HepG2 (cell line): ENCODE measurements around the gene SETD7. TPM values are rescaled to one million over a fixed set of nuclear protein-coding genes. Genes with fewer than 3 reads are reported as not detected.

Source experiments
- ATAC-seq: fragments of 200-7000 bp; cut with Tn5 transposase; 3 replicates; pipeline ENCODE4 v1.9.1; 2020; ENCODE audit warnings: mild to moderate bottlenecking, moderate library complexity
- BruUV-seq: library from RNA; stranded (reverse); fragments of 400-500 nt; replicated peaks from 2 replicates; lab custom pipeline; 2021; lab: Mats Ljungman, UMichigan
- CTCF ChIA-PET: fragments of 300-600 bp; formaldehyde crosslinking; extraction: SDS; loops from one replicate; lab custom pipeline; 2021; ENCODE audit warnings: low total read pairs, inconsistent platforms, low intra/inter-chr PET ratio; lab: Yijun Ruan, JAX
- POLR2A ChIA-PET: fragments of 350-600 bp; sonication (Branson Sonifier 250); formaldehyde crosslinking; loops from one replicate; lab custom pipeline; 2020; ENCODE audit warnings: antibody characterized with exemption, inconsistent platforms; lab: Yijun Ruan, JAX
- DNase-seq: peaks from one replicate; pipeline ENCODE4 v3.0.0-alpha.2; 2015; ENCODE audit warnings: low spot score
- FAIRE-seq: peaks from 3 replicates; lab custom pipeline; 2011; peaks lifted over from hg19 to GRCh38; lab: Jason Lieb, UNC
- H2AFZ ChIP-seq: one replicate; pipeline ENCODE4 v1.6.1; 2011; ENCODE audit warnings: low read length, inconsistent platforms
- H3K27ac ChIP-seq: fragments of 300-600 bp; 3 replicates; pipeline ENCODE4 v1.8.0; 2011; ENCODE audit warnings: mixed run types, mild to moderate bottlenecking, mixed read lengths, low read length, inconsistent platforms; ENCODE audit not compliant: insufficient read depth; ENCODE audit errors: extremely low read length
- H3K27me3 ChIP-seq, 2 experiments: fragments of 200-600 bp in 1 of 2; 2 replicates in 1 of 2; 3 replicates in 1 of 2; pipeline versions ENCODE4 v1.6.0 to v1.8.0; 2011; ENCODE audit warnings: low read length in 2 of 2, mild to moderate bottlenecking in 2 of 2, moderate library complexity in 2 of 2, inconsistent platforms in 1 of 2; ENCODE audit not compliant: insufficient read depth in 2 of 2, control insufficient read depth in 1 of 2
- H3K36me3 ChIP-seq, 2 experiments: fragments of 200-600 bp in 1 of 2; replicated peaks in 1 of 2; 2 replicates in 1 of 2; 3 replicates in 1 of 2; pipeline versions ENCODE4 v1.5.1 to v1.8.0; 2011; ENCODE audit warnings: low read length in 2 of 2, inconsistent platforms in 1 of 2; ENCODE audit not compliant: insufficient read depth in 2 of 2, control insufficient read depth in 1 of 2
- H3K4me1 ChIP-seq: 2 replicates; pipeline ENCODE4 v1.5.1; 2012; ENCODE audit warnings: low read length, inconsistent platforms; ENCODE audit not compliant: insufficient read depth
- H3K4me2 ChIP-seq: 2 replicates; pipeline ENCODE4 v1.6.0; 2011; ENCODE audit warnings: low read depth, low read length, inconsistent platforms
- H3K4me3 ChIP-seq, 3 experiments: fragments of 200-600 bp in 1 of 3; sonication (generic), shearing (Covaris generic) in 1 of 3; replicated peaks in 1 of 3; 2 replicates each; pipeline ENCODE4 v1.5.1; 2011 to 2016; ENCODE audit warnings: low read length in 3 of 3, inconsistent platforms in 2 of 3, low read depth in 2 of 3, mild to moderate bottlenecking in 2 of 3, control low read depth in 1 of 3, mixed read lengths in 1 of 3; ENCODE audit not compliant: insufficient read depth in 1 of 3
- H3K79me2 ChIP-seq: one replicate; pipeline ENCODE4 v1.6.1; 2011; ENCODE audit warnings: low read length, inconsistent platforms; ENCODE audit not compliant: insufficient read depth
- H3K9ac ChIP-seq: 2 replicates; pipeline ENCODE4 v1.6.0; 2011; ENCODE audit warnings: mild to moderate bottlenecking, low read depth, low read length, inconsistent platforms; ENCODE audit not compliant: insufficient read depth
- H3K9me3 ChIP-seq: 2 replicates; pipeline ENCODE4 v1.5.1; 2012; ENCODE audit warnings: mild to moderate bottlenecking, low read length
- H4K20me1 ChIP-seq: 2 replicates; pipeline ENCODE4 v1.6.0; 2011; ENCODE audit warnings: inconsistent platforms, mild to moderate bottlenecking, low read length, moderate library complexity; ENCODE audit not compliant: insufficient read depth
- HNRNPLL ChIP-seq: fragments of 200-400 bp; formaldehyde crosslinking; IDR thresholded peaks from 2 replicates; pipeline ENCODE4 v1.6.1; 2017; ENCODE audit warnings: mild to moderate bottlenecking, low read depth, low read length; ENCODE audit not compliant: poor library complexity, severe bottlenecking
- HOXA3 ChIP-seq: sonication (generic); formaldehyde crosslinking; IDR thresholded peaks from 2 replicates; pipeline ENCODE4 v1.5.0; 2020; ENCODE audit warnings: missing genetic modification reagents
- PRPF4 ChIP-seq: fragments of 200-400 bp; formaldehyde crosslinking; IDR thresholded peaks from 2 replicates; pipeline ENCODE4 v1.6.1; 2016; ENCODE audit warnings: low read length, low read depth; ENCODE audit not compliant: poor library complexity, severe bottlenecking
- SMC3 ChIP-seq: IDR thresholded peaks from 2 replicates; pipeline ENCODE4 v1.6.1; 2011; ENCODE audit warnings: low read length, improper control_type of control experiment
- YEATS2 ChIP-seq: sonication (generic); formaldehyde crosslinking; IDR thresholded peaks from 2 replicates; pipeline ENCODE4 v1.4.0; 2020; ENCODE audit warnings: missing genetic modification reagents, borderline replicate concordance
- ZNF614 ChIP-seq: IDR thresholded peaks from 2 replicates; pipeline ENCODE4 v1.6.1; 2018; ENCODE audit warnings: missing biosample characterization, missing genetic modification reagents, inconsistent platforms, borderline replicate concordance
- WGBS: methylation state at CpG from one replicate; pipeline ENCODE4 v1.1.6; 2017; ENCODE audit warnings: low lambda C conversion rate; 5-methylcytosine and 5-hydroxymethylcytosine counted together
- in situ Hi-C: cut with HindIII; loops from 2 replicates; pipeline ENCODE4 v1.10.0; 2017; ENCODE audit warnings: low pct_unique_long_range_greater_than_20kb; ENCODE audit not compliant: extremely low pct_ligation_motif_present
- intact Hi-C: fragments of 100-400 bp; cut with micrococcal nuclease; formaldehyde crosslinking; loops from one replicate; pipeline ENCODE4 v1.10.0; 2022; ENCODE audit not compliant: unreplicated experiment
- polyA plus RNA-seq, 8 experiments: library from polyadenylated mRNA; depleted of rRNA in 3 of 8; stranded (reverse) in 7 of 8; unstranded in 1 of 8; fragments of >200 nt; fragmentation: Illumina TruSeq in 4 of 8; extraction: Trizol in 4 of 8; gene quantifications; 2 replicates each; pipeline versions ENCODE4 v1.2.1 to v1.2.3, GENCODE V29; 2011 to 2016; ENCODE audit warnings: low read depth in 4 of 8, missing spikeins in 1 of 8, mixed read lengths in 1 of 8; ENCODE audit not compliant: insufficient read depth in 1 of 8
- total RNA-seq, 5 experiments: library from RNA; depleted of rRNA; stranded (reverse); fragments of >200 nt; fragmentation: Illumina TruSeq; extraction: Trizol; gene quantifications; 2 replicates each; pipeline ENCODE4 v1.2.3, GENCODE V29; 2016; ENCODE audit warnings: low read depth in 1 of 5
- TF ChIP-seq, protein P1 (sequence below), 2 experiments: fragments of 450-650 bp in 1 of 2; sonication (generic) in 1 of 2; formaldehyde crosslinking in 1 of 2; IDR thresholded peaks; 2 replicates each; pipeline versions ENCODE4 v1.6.1 to v1.8.0; 2016 to 2022; ENCODE audit warnings: antibody characterized with exemption in 1 of 2, mild to moderate bottlenecking in 1 of 2, missing genetic modification reagents in 1 of 2
- TF ChIP-seq, protein P2 (sequence below): IDR thresholded peaks from 2 replicates; pipeline ENCODE4 v1.4.0; 2020; ENCODE audit warnings: mild to moderate bottlenecking, missing genetic modification reagents
- TF ChIP-seq, protein P3 (sequence below): sonication (generic); formaldehyde crosslinking; IDR thresholded peaks from 2 replicates; pipeline ENCODE4 v1.5.1; 2020; ENCODE audit warnings: missing genetic modification reagents, mild to moderate bottlenecking, borderline replicate concordance

SETD7 gene
- total and polyA plus RNA-seq, 2 of the 13 experiments (the other 11 are each of a cell fraction or from before 2014, with no cell fraction given), result 0.08 to 0.22 TPM

GRCh38 chr4:139540632-139541031 is 15.4 kb downstream of the SETD7 start:
- no peak for ATAC-seq
- Histone ChIP-seq H3K4me3 (no peak overlapping the region), H3K27me3 (no peaks in the 10 kb centered on the region), H4K20me1 (no peaks in the 10 kb centered on the region), H3K4me2 (no peak overlapping the region), H3K27ac (no peak overlapping the region), H3K9me3 (no peaks in the 10 kb centered on the region), H3K79me2 (no peaks in the 10 kb centered on the region), H3K36me3 (no peaks in the 10 kb centered on the region), H3K9ac (no peak overlapping the region), H3K4me1 (peaks cover 2% of the 10 kb centered on the region), H2AFZ (no peak overlapping the region)
- 60% methylated on average over 5 of the region's 5 CpGs for WGBS
- in situ Hi-C loops, result no loop called here
- no peak for DNase-seq
- no peak for FAIRE-seq
- ChIA-PET POLR2A (no interaction called here), CTCF (no interaction called here)
- no TSS peak for BruUV-seq
- intact Hi-C loops, result no loop called here
- TF ChIP-seq, protein P1, sequence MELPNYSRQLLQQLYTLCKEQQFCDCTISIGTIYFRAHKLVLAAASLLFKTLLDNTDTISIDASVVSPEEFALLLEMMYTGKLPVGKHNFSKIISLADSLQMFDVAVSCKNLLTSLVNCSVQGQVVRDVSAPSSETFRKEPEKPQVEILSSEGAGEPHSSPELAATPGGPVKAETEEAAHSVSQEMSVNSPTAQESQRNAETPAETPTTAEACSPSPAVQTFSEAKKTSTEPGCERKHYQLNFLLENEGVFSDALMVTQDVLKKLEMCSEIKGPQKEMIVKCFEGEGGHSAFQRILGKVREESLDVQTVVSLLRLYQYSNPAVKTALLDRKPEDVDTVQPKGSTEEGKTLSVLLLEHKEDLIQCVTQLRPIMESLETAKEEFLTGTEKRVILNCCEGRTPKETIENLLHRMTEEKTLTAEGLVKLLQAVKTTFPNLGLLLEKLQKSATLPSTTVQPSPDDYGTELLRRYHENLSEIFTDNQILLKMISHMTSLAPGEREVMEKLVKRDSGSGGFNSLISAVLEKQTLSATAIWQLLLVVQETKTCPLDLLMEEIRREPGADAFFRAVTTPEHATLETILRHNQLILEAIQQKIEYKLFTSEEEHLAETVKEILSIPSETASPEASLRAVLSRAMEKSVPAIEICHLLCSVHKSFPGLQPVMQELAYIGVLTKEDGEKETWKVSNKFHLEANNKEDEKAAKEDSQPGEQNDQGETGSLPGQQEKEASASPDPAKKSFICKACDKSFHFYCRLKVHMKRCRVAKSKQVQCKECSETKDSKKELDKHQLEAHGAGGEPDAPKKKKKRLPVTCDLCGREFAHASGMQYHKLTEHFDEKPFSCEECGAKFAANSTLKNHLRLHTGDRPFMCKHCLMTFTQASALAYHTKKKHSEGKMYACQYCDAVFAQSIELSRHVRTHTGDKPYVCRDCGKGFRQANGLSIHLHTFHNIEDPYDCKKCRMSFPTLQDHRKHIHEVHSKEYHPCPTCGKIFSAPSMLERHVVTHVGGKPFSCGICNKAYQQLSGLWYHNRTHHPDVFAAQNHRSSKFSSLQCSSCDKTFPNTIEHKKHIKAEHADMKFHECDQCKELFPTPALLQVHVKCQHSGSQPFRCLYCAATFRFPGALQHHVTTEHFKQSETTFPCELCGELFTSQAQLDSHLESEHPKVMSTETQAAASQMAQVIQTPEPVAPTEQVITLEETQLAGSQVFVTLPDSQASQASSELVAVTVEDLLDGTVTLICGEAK (IDR thresholded peaks at IDR 0.05), result no peak
- TF ChIP-seq, protein P1 (CRISPR knock-in tag; IDR thresholded peaks at IDR 0.05), result no peak
- TF ChIP-seq, protein P2, sequence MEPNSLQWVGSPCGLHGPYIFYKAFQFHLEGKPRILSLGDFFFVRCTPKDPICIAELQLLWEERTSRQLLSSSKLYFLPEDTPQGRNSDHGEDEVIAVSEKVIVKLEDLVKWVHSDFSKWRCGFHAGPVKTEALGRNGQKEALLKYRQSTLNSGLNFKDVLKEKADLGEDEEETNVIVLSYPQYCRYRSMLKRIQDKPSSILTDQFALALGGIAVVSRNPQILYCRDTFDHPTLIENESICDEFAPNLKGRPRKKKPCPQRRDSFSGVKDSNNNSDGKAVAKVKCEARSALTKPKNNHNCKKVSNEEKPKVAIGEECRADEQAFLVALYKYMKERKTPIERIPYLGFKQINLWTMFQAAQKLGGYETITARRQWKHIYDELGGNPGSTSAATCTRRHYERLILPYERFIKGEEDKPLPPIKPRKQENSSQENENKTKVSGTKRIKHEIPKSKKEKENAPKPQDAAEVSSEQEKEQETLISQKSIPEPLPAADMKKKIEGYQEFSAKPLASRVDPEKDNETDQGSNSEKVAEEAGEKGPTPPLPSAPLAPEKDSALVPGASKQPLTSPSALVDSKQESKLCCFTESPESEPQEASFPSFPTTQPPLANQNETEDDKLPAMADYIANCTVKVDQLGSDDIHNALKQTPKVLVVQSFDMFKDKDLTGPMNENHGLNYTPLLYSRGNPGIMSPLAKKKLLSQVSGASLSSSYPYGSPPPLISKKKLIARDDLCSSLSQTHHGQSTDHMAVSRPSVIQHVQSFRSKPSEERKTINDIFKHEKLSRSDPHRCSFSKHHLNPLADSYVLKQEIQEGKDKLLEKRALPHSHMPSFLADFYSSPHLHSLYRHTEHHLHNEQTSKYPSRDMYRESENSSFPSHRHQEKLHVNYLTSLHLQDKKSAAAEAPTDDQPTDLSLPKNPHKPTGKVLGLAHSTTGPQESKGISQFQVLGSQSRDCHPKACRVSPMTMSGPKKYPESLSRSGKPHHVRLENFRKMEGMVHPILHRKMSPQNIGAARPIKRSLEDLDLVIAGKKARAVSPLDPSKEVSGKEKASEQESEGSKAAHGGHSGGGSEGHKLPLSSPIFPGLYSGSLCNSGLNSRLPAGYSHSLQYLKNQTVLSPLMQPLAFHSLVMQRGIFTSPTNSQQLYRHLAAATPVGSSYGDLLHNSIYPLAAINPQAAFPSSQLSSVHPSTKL (CRISPR knock-in tag), result no peak
- no peak for TF ChIP-seq SMC3
- no peak for TF ChIP-seq PRPF4
- TF ChIP-seq YEATS2 (CRISPR knock-in tag), result no peak
- no peak for TF ChIP-seq ZNF614
- no peak for TF ChIP-seq HOXA3 (CRISPR knock-in tag)
- TF ChIP-seq, protein P3, sequence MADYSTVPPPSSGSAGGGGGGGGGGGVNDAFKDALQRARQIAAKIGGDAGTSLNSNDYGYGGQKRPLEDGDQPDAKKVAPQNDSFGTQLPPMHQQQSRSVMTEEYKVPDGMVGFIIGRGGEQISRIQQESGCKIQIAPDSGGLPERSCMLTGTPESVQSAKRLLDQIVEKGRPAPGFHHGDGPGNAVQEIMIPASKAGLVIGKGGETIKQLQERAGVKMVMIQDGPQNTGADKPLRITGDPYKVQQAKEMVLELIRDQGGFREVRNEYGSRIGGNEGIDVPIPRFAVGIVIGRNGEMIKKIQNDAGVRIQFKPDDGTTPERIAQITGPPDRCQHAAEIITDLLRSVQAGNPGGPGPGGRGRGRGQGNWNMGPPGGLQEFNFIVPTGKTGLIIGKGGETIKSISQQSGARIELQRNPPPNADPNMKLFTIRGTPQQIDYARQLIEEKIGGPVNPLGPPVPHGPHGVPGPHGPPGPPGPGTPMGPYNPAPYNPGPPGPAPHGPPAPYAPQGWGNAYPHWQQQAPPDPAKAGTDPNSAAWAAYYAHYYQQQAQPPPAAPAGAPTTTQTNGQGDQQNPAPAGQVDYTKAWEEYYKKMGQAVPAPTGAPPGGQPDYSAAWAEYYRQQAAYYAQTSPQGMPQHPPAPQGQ (CRISPR knock-in tag), result no peak
- TF ChIP-seq HNRNPLL, result no peak
